PFSK-1 (cell line): Measurements from ENCODE around the gene AUTS2.

Source experiments
- FOXP2 ChIP-seq: optimal IDR thresholded peaks from 2 replicates; pipeline ENCODE3; 2011; ENCODE audit warnings: borderline replicate concordance, control low read depth, inconsistent platforms; ENCODE audit not compliant: insufficient read depth; ENCODE audit errors: extremely low read length, extremely low read depth
- POLR2AphosphoS5 ChIP-seq: IDR thresholded peaks from 2 replicates; pipeline ENCODE4 v1.6.1; 2012; ENCODE audit warnings: low read depth, mild to moderate bottlenecking, control low read depth, low read length, moderate library complexity
- REST ChIP-seq, 2 experiments: IDR thresholded peaks; 2 replicates each; pipeline versions ENCODE4 v1.6.1 to v1.8.0; 2011 to 2012; ENCODE audit warnings: low read depth in 2 of 2, low read length in 2 of 2, control low read depth in 1 of 2, inconsistent platforms in 1 of 2, mild to moderate bottlenecking in 1 of 2, moderate library complexity in 1 of 2; ENCODE audit not compliant: insufficient read depth in 1 of 2
- SIN3A ChIP-seq: IDR thresholded peaks from 2 replicates; pipeline ENCODE4 v1.6.1; 2012; ENCODE audit warnings: mild to moderate bottlenecking, low read length, moderate library complexity, borderline replicate concordance; ENCODE audit not compliant: insufficient read depth
- TAF1 ChIP-seq: IDR thresholded peaks from 2 replicates; pipeline ENCODE4 v1.6.1; 2012; ENCODE audit warnings: low read length, control low read depth, borderline replicate concordance; ENCODE audit not compliant: insufficient read depth

AUTS2 gene

GRCh38 chr7:70680743-70681468, 1082.6 kb downstream of the AUTS2 start:
- TF ChIP-seq REST (IDR thresholded peaks at IDR 0.05; ENCODE audit: insufficient read depth in 1 of 2, low read depth in 2 of 2, low read length in 2 of 2) (no peak), FOXP2 (no peak), POLR2AphosphoS5 (no peak), SIN3A (no peak), TAF1 (no peak)

GRCh38 chr7:70681469-70682350, 1083.4 kb downstream of the AUTS2 start:
- TF ChIP-seq POLR2AphosphoS5 = no peak
- no peak for TF ChIP-seq REST (IDR thresholded peaks at IDR 0.05; ENCODE audit: insufficient read depth in 1 of 2, low read depth in 2 of 2, low read length in 2 of 2)
- no peak for TF ChIP-seq SIN3A
- no peak for TF ChIP-seq FOXP2
- no peak for TF ChIP-seq TAF1

- TF ChIP-seq REST (IDR thresholded peaks at IDR 0.05; ENCODE audit: insufficient read depth in 1 of 2, low read depth in 2 of 2, low read length in 2 of 2) (no peak), POLR2AphosphoS5 (no peak), SIN3A (no peak), FOXP2 (no peak), TAF1 (no peak)
These were observed 1085.9 kb downstream of the AUTS2 start for GRCh38 chr7:70684173-70684572.

GRCh38 chr7:70693321-70693685, 1095.0 kb downstream of the AUTS2 start:
- TF ChIP-seq POLR2AphosphoS5 (no peak), SIN3A (no peak), REST (IDR thresholded peaks at IDR 0.05; ENCODE audit: insufficient read depth in 1 of 2, low read depth in 2 of 2, low read length in 2 of 2) (no peak), FOXP2 (no peak), TAF1 (no peak)
